OCI-LY7 (cell line): ENCODE data around the gene RASAL1. TPM values are rescaled to one million over a fixed set of nuclear protein-coding genes. Genes with fewer than 3 reads are reported as not detected.

Experiments
- BruUV-seq: library from RNA; stranded (reverse); fragments of 400-500 nt; replicated peaks from 2 replicates; lab custom pipeline; 2021; lab: Mats Ljungman, UMichigan
- CTCF ChIA-PET: fragments of 300-600 bp; sonication (Branson Sonifier 250); formaldehyde crosslinking; loops from one replicate; lab custom pipeline; 2022; ENCODE audit warnings: antibody characterized with exemption; ENCODE audit not compliant: unreplicated experiment; lab: Charles Lee
- POLR2A ChIA-PET: fragments of 300-600 bp; sonication (Branson Sonifier 250); formaldehyde crosslinking; loops from one replicate; lab custom pipeline; 2022; ENCODE audit warnings: antibody characterized with exemption; lab: Charles Lee
- DNase-seq: peaks from one replicate; pipeline ENCODE4 v3.0.0-alpha.2; 2015; ENCODE audit warnings: low spot score
- H2AFZ ChIP-seq: fragments of 200-600 bp; sonication (generic), shearing (Covaris generic); 2 replicates; pipeline ENCODE4 v1.6.1; 2014; ENCODE audit warnings: mild to moderate bottlenecking, antibody characterized with exemption, low read length, moderate library complexity
- H3K27ac ChIP-seq: fragments of 200-600 bp; sonication (generic); 2 replicates; pipeline ENCODE4 v1.5.1; 2014; ENCODE audit warnings: mixed run types, low read depth, mild to moderate bottlenecking, moderate library complexity, low read length, inconsistent platforms; ENCODE audit not compliant: poor library complexity, severe bottlenecking
- H3K36me3 ChIP-seq: fragments of 200-600 bp; sonication (generic); 2 replicates; pipeline ENCODE4 v1.6.1; 2014; ENCODE audit warnings: mild to moderate bottlenecking, antibody characterized with exemption, low read length, moderate library complexity, mixed read lengths; ENCODE audit not compliant: insufficient read depth
- H3K4me1 ChIP-seq: fragments of 200-600 bp; sonication (generic); 2 replicates; pipeline ENCODE4 v1.5.1; 2014; ENCODE audit warnings: mild to moderate bottlenecking, low read length; ENCODE audit not compliant: insufficient read depth, poor library complexity, severe bottlenecking
- H3K4me2 ChIP-seq: fragments of 200-600 bp; sonication (generic); 2 replicates; pipeline ENCODE4 v1.6.1; 2014; ENCODE audit warnings: mild to moderate bottlenecking, low read length
- H3K4me3 ChIP-seq: fragments of 200-600 bp; sonication (generic); 2 replicates; pipeline ENCODE4 v1.5.1; 2014; ENCODE audit warnings: mild to moderate bottlenecking, low read depth, low read length; ENCODE audit not compliant: poor library complexity, severe bottlenecking
- H3K79me2 ChIP-seq: fragments of 200-600 bp; sonication (generic); 2 replicates; pipeline ENCODE4 v1.6.1; 2016; ENCODE audit warnings: low read depth, mild to moderate bottlenecking, low read length, moderate library complexity, mixed read lengths; ENCODE audit not compliant: insufficient read depth
- H3K9me2 ChIP-seq: fragments of 200-600 bp; sonication (generic); 2 replicates; pipeline ENCODE4 v1.6.1; 2016; ENCODE audit warnings: mild to moderate bottlenecking, low read length, mixed read lengths; ENCODE audit not compliant: insufficient read depth
- H3K9me3 ChIP-seq: fragments of 200-600 bp; sonication (generic); 2 replicates; pipeline ENCODE4 v1.6.1; 2014; ENCODE audit warnings: mild to moderate bottlenecking, mixed run types, low read length, mixed read lengths
- H4K20me1 ChIP-seq: fragments of 200-600 bp; sonication (generic); 2 replicates; pipeline ENCODE4 v1.6.1; 2014; ENCODE audit warnings: mild to moderate bottlenecking, antibody characterized with exemption, low read length, moderate library complexity, mixed read lengths; ENCODE audit not compliant: insufficient read depth
- CTCF ChIP-seq: fragments of 200-600 bp; sonication (generic); conservative IDR thresholded peaks from 2 replicates; pipeline ENCODE4 v1.5.1; 2014; ENCODE audit warnings: mild to moderate bottlenecking, antibody characterized with exemption, low read length, moderate library complexity, mixed read lengths
- EZH2phosphoT487 ChIP-seq: fragments of 200-600 bp; sonication (generic); IDR thresholded peaks from 2 replicates; pipeline ENCODE4 v1.6.1; 2018; ENCODE audit warnings: low read depth, borderline replicate concordance, mild to moderate bottlenecking, mixed run types, antibody characterized with exemption, low read length, moderate library complexity, mixed read lengths
- intact Hi-C: fragments of 100-400 bp; cut with micrococcal nuclease; formaldehyde crosslinking; loops from one replicate; pipeline ENCODE4 v1.10.0; 2022; ENCODE audit not compliant: unreplicated experiment
- total RNA-seq, 2 experiments: library from RNA; depleted of rRNA in 1 of 2; stranded (reverse); fragments of >200 nt in 1 of 2; shearing (Covaris generic) in 1 of 2; gene quantifications; 2 replicates each; pipeline ENCODE4 v1.2.3, GENCODE V29; 2014 to 2022

The RASAL1 gene
- total RNA-seq, 2 experiments from 2014 or later: 74.4 to 89.1 TPM

- Histone ChIP-seq H2AFZ (no peak overlapping the region), H3K9me2 (no peaks in the 10 kb centered on the region), H3K4me1 (peaks cover 90% of the 10 kb centered on the region), H3K79me2 (peaks cover 100% of the 10 kb centered on the region), H3K9me3 (no peaks in the 10 kb centered on the region), H3K27ac (peak overlapping the region; percentile 97), H3K4me2 (peak overlapping the region; percentile 94), H3K4me3 (peak overlapping the region; percentile 90), H3K36me3 (peaks cover 100% of the 10 kb centered on the region), H4K20me1 (peaks cover 22% of the 10 kb centered on the region)
- intact Hi-C loops: loop anchor here (5.0 kb wide), 1 partner anchor 159 kb away; the partner anchor contains the start of gene TPCN1
- ChIA-PET POLR2A (interaction anchor here (0.6 to 18.1 kb wide), 6 partner anchors 3 to 330 kb away, joined by 3 to 235 read pairs (median 8); partner anchors contain the start of gene DTX1), CTCF (interaction anchor here (1.3 to 3.6 kb wide), 3 partner anchors 10 to 29 kb away, joined by 3 to 15 read pairs (median 7); no protein-coding TSS in a partner anchor)
- peak; percentile 36 for DNase-seq
- BruUV-seq: no TSS peak
- TF ChIP-seq CTCF (no peak), EZH2phosphoT487 (no peak)
Observed at GRCh38 chr12:113063396-113064350, 71.9 kb downstream of the RASAL1 start.

GRCh38 chr12:113062502-113063395 lies 72.8 kb downstream of the RASAL1 start:
- peak overlapping the region; percentile 90 for H3K4me3 ChIP-seq
- DNase-seq: peak; percentile 88
- H3K9me3 ChIP-seq: no peaks in the 10 kb centered on the region
- TF ChIP-seq EZH2phosphoT487 (no peak), CTCF (peak; percentile 49; the same call in 1 of the 2 replicates)
- H3K4me2 ChIP-seq: peak overlapping the region; percentile 94
- H4K20me1 ChIP-seq: peaks cover 22% of the 10 kb centered on the region
- intact Hi-C loops: loop anchor here (1.0 to 5.0 kb wide), 2 partner anchors 13 to 160 kb away; partner anchors contain the start of gene TPCN1
- peaks cover 100% of the 10 kb centered on the region for H3K36me3 ChIP-seq
- H3K27ac ChIP-seq: peak overlapping the region; percentile 97
- no peaks in the 10 kb centered on the region for H3K9me2 ChIP-seq
- H3K4me1 ChIP-seq: peaks cover 80% of the 10 kb centered on the region
- H3K79me2 ChIP-seq: peaks cover 100% of the 10 kb centered on the region
- CTCF ChIA-PET: interaction anchor here (0.7 to 3.6 kb wide), 4 partner anchors 11 to 30 kb away, joined by 3 to 15 read pairs (median 5); no protein-coding TSS in a partner anchor
- no peak overlapping the region for H2AFZ ChIP-seq
- POLR2A ChIA-PET: interaction anchor here (0.5 to 18.1 kb wide), 9 partner anchors 4 to 329 kb away, joined by 3 to 235 read pairs (median 6); partner anchors contain the start of gene DTX1
- BruUV-seq: no TSS peak
